Neuronal stem cell (in vitro differentiated cells): ENCODE results near the gene NECAB2.

ENCODE experiments used
- DNase-seq: peaks from one replicate; pipeline ENCODE4 v3.0.0-alpha.2; 2013; ENCODE audit warnings: low spot score
- H2AFZ ChIP-seq: one replicate; pipeline ENCODE4 v1.6.1; 2013; ENCODE audit warnings: mild to moderate bottlenecking, low read length, inconsistent platforms
- H2AK5ac ChIP-seq: 2 replicates; pipeline ENCODE4 v1.6.1; 2013; ENCODE audit warnings: low read depth, mild to moderate bottlenecking, inconsistent platforms, low read length, moderate library complexity, mixed read lengths
- H2BK120ac ChIP-seq: 2 replicates; pipeline ENCODE4 v1.6.1; 2013; ENCODE audit warnings: low read depth, mild to moderate bottlenecking, inconsistent platforms, low read length, moderate library complexity, mixed read lengths
- H2BK12ac ChIP-seq: one replicate; pipeline ENCODE4 v1.6.1; 2013; ENCODE audit warnings: low read length, inconsistent platforms
- H2BK15ac ChIP-seq: 2 replicates; pipeline ENCODE4 v1.6.1; 2013; ENCODE audit warnings: mild to moderate bottlenecking, low read length, inconsistent platforms, mixed read lengths
- H2BK5ac ChIP-seq: one replicate; pipeline ENCODE4 v1.6.1; 2013; ENCODE audit warnings: inconsistent platforms, mild to moderate bottlenecking, low read length, moderate library complexity
- H3K14ac ChIP-seq: one replicate; pipeline ENCODE4 v1.6.1; 2013; ENCODE audit warnings: low read length, inconsistent platforms
- H3K18ac ChIP-seq: 2 replicates; pipeline ENCODE4 v1.6.1; 2013; ENCODE audit warnings: low read length, inconsistent platforms
- H3K23ac ChIP-seq: 2 replicates; pipeline ENCODE4 v1.6.1; 2013; ENCODE audit warnings: low read depth, mild to moderate bottlenecking, mixed read lengths, low read length, inconsistent platforms; ENCODE audit not compliant: poor library complexity
- H3K27ac ChIP-seq: replicated peaks from 3 replicates; pipeline ENCODE4 v1.5.1; 2013; ENCODE audit warnings: low read length, inconsistent platforms
- H3K27me3 ChIP-seq, 3 experiments: 2 replicates each; pipeline ENCODE4 v1.6.1; 2013; ENCODE audit warnings: low read length in 3 of 3, mild to moderate bottlenecking in 2 of 3, inconsistent platforms in 1 of 3, low read depth in 1 of 3, mixed read lengths in 1 of 3, moderate library complexity in 1 of 3; ENCODE audit not compliant: control insufficient read depth in 3 of 3, insufficient read depth in 3 of 3
- H3K36me3 ChIP-seq, 2 donors: replicated peaks in 1 of 2; 2 replicates each; pipeline ENCODE4 v1.6.1; 2013; ENCODE audit warnings: low read length in 2 of 2; ENCODE audit not compliant: control insufficient read depth in 2 of 2, insufficient read depth in 2 of 2
- H3K4ac ChIP-seq: 2 replicates; pipeline ENCODE4 v1.6.1; 2013; ENCODE audit warnings: inconsistent platforms, mild to moderate bottlenecking, low read length, moderate library complexity
- H3K4me1 ChIP-seq, 2 donors: 1 replicate in 1 of 2; 2 replicates in 1 of 2; pipeline ENCODE4 v1.6.1; 2013; ENCODE audit warnings: low read length in 2 of 2, low read depth in 1 of 2; ENCODE audit not compliant: control insufficient read depth in 2 of 2, insufficient read depth in 1 of 2
- H3K4me2 ChIP-seq: one replicate; pipeline ENCODE4 v1.6.1; 2013; ENCODE audit warnings: mild to moderate bottlenecking, low read length, inconsistent platforms; ENCODE audit not compliant: insufficient read depth, poor library complexity, severe bottlenecking
- H3K4me3 ChIP-seq, 2 donors: 2 replicates each; pipeline ENCODE4 v1.5.1; 2013; ENCODE audit warnings: low read length in 2 of 2, mild to moderate bottlenecking in 2 of 2, inconsistent platforms in 1 of 2, moderate library complexity in 1 of 2
- H3K79me1 ChIP-seq: one replicate; pipeline ENCODE4 v1.6.1; 2013; ENCODE audit warnings: low read depth, mild to moderate bottlenecking, inconsistent platforms, low read length, moderate library complexity
- H3K9ac ChIP-seq: one replicate; pipeline ENCODE4 v1.6.1; 2013; ENCODE audit warnings: mild to moderate bottlenecking, low read depth, low read length, inconsistent platforms; ENCODE audit not compliant: poor library complexity
- H3K9me3 ChIP-seq, 2 donors: replicated peaks in 1 of 2; 2 replicates each; pipeline versions ENCODE3 to v1.6.1; 2013; ENCODE audit warnings: low read length in 2 of 2, mild to moderate bottlenecking in 2 of 2, inconsistent platforms in 1 of 2, low read depth in 1 of 2, mixed read lengths in 1 of 2, moderate library complexity in 1 of 2; ENCODE audit not compliant: control insufficient read depth in 2 of 2, insufficient read depth in 1 of 2
- H4K8ac ChIP-seq: one replicate; pipeline ENCODE4 v1.6.1; 2013; ENCODE audit warnings: low read depth, mild to moderate bottlenecking, inconsistent platforms, low read length, moderate library complexity
- H4K91ac ChIP-seq: one replicate; pipeline ENCODE4 v1.6.1; 2013; ENCODE audit warnings: low read length, low read depth, mild to moderate bottlenecking, inconsistent platforms; ENCODE audit not compliant: poor library complexity
- WGBS, 2 donors: extraction: QIAGEN DNeasy Blood & Tissue Kit; methylation state at CpG; one replicate each; pipeline ENCODE4 v1.1.7; 2013; ENCODE audit warnings: missing lambda C conversion rate in 2 of 2, mixed read lengths in 1 of 2; ENCODE audit not compliant: insufficient read length in 2 of 2, insufficient replicate concordance in 1 of 2; ENCODE audit errors: extremely low coverage in 2 of 2; 5-methylcytosine and 5-hydroxymethylcytosine counted together

Gene NECAB2

DNA sequence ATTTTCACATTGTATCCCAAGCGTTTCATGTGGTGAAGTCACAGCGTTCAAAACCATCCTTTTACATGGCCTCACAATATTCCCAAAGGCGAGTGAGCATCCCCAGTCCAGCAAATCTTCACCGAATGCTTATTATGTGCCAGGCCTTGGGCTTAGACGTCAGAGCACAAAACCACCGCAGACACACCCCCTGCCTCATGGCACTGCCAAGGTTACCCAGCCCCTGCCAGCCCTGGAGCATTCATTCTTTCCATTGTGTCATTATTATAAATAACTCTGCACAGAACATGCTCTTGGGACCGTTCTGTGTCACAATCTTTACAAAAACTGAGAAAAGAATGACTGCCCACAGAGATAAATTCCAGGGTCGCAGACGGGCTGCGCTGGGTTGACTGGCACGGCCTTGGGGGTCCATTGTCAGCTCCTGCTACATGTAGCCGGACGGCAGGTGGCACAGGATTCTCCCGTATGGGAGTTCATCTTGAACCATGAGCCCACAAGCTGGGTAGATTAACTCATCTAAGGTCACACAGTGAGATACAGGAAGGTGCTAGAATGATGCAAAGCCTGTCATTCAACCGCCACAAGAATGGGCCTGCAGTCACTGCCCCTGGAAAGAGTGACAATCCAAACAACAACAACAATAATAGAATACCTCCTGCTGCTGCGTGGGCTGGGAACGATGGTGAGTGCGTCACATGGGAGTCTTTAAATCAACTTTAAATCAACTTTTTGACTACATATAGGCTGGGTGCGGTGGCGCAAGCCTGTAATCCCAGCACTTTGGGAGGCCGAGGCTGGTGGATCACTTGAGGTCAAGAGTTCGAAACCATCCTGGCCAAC, 4.5 kb upstream of the NECAB2 start:
- Histone ChIP-seq H3K9me3 (no peaks in the 10 kb centered on the region), H4K91ac (no peak overlapping the region), H2BK5ac (no peak overlapping the region), H3K27me3 (no peaks in the 10 kb centered on the region), H2AFZ (no peak overlapping the region), H3K23ac (no peak overlapping the region), H3K14ac (no peak overlapping the region), H3K4me1 (no peaks in the 10 kb centered on the region), H3K9ac (no peak overlapping the region), H3K79me1 (no peaks in the 10 kb centered on the region), H2AK5ac (no peak overlapping the region), H3K4me2 (no peak overlapping the region), H3K36me3 (no peaks in the 10 kb centered on the region), H3K4ac (no peak overlapping the region), H2BK15ac (no peak overlapping the region), H3K27ac (no peak overlapping the region), H3K18ac (no peak overlapping the region), H3K4me3 (no peak overlapping the region), H2BK120ac (no peak overlapping the region), H2BK12ac (no peak overlapping the region), H4K8ac (no peak overlapping the region)
- no peak for DNase-seq
- no CpG with 5 or more reads among the region's 22 CpGs for WGBS, 2 donors

DNA sequence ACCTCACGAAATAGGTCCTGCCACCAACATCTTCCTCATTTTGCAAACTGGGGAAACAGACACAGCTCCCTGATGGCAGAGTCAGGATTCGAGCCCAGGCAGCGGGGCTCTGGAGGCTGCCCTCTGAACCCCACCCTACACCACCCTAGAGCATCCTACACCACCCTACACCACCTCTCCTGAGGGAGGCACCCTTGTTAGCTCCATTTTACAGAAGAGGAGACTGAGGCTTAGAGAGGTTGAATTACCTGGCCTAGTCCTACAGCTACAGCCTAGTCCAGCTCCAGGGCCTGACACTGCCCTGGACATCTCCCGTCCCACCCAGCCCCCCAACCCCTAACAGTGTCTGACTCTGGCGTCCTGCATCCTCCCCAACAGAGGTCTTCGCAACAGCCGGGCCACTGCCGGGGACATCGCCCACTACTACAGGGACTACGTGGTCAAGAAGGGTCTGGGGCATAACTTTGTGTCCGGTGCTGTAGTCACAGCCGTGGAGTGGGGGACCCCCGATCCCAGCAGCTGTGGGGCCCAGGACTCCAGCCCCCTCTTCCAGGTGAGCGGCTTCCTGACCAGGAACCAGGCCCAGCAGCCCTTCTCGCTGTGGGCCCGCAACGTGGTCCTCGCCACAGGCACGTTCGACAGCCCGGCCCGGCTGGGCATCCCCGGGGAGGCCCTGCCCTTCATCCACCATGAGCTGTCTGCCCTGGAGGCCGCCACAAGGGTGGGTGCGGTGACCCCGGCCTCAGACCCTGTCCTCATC, 3.2 kb upstream of the NECAB2 start:
- H3K4me2 ChIP-seq, result no peak overlapping the region
- H2AK5ac ChIP-seq, result peak overlapping the region; percentile 77
- H2BK120ac ChIP-seq, result no peak overlapping the region
- WGBS, 2 donors, result no CpG with 5 or more reads among the region's 26 CpGs
- H4K8ac ChIP-seq, result no peak overlapping the region
- H3K27ac ChIP-seq, result no peak overlapping the region
- H3K36me3 ChIP-seq, result no peaks in the 10 kb centered on the region
- H4K91ac ChIP-seq, result no peak overlapping the region
- H3K14ac ChIP-seq, result no peak overlapping the region
- H2BK15ac ChIP-seq, result peak overlapping the region; percentile 12
- no peak overlapping the region for H2AFZ ChIP-seq
- H2BK5ac ChIP-seq, result no peak overlapping the region
- H3K23ac ChIP-seq, result peak overlapping the region; percentile 37
- H3K27me3 ChIP-seq, result peaks cover 0 to 2% (median 0%) of the 10 kb centered on the region in 3 experiments
- H3K9me3 ChIP-seq, result no peaks in the 10 kb centered on the region
- H3K79me1 ChIP-seq, result peaks cover 2% of the 10 kb centered on the region
- no peak for DNase-seq
- peak overlapping the region; percentile 18 for H2BK12ac ChIP-seq
- H3K9ac ChIP-seq, result no peak overlapping the region
- H3K4ac ChIP-seq, result no peak overlapping the region
- peak overlapping the region; percentile 53 for H3K18ac ChIP-seq
- no peak overlapping the region for H3K4me3 ChIP-seq
- peaks cover 4 to 5% of the 10 kb centered on the region in 2 donors for H3K4me1 ChIP-seq

DNA sequence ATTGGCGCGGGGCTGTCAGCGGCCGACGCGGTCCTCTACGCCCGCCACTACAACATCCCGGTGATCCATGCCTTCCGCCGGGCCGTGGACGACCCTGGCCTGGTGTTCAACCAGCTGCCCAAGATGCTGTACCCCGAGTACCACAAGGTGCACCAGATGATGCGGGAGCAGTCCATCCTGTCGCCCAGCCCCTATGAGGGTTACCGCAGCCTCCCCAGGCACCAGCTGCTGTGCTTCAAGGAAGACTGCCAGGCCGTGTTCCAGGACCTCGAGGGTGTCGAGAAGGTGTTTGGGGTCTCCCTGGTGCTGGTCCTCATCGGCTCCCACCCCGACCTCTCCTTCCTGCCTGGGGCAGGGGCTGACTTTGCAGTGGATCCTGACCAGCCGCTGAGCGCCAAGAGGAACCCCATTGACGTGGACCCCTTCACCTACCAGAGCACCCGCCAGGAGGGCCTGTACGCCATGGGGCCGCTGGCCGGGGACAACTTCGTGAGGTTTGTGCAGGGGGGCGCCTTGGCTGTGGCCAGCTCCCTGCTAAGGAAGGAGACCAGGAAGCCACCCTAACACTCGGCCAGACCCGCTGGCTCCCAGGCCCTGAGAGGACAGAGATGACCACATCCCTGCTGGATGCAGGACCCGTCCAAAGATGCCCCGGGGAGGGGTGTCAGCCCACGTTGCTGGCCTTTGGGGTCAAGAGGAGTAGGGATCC, 2.4 kb upstream of the NECAB2 start:
- no peak overlapping the region for H2BK120ac ChIP-seq
- peak overlapping the region; percentile 77 for H2AK5ac ChIP-seq
- H3K27ac ChIP-seq, result no peak overlapping the region
- H3K36me3 ChIP-seq, result no peaks in the 10 kb centered on the region
- DNase-seq, result no peak
- peak overlapping the region; percentile 18 for H2BK12ac ChIP-seq
- peaks cover 0 to 2% (median 0%) of the 10 kb centered on the region in 3 experiments for H3K27me3 ChIP-seq
- H4K91ac ChIP-seq, result no peak overlapping the region
- no peak overlapping the region for H2AFZ ChIP-seq
- no peak overlapping the region for H3K4me2 ChIP-seq
- peaks cover 2% of the 10 kb centered on the region for H3K79me1 ChIP-seq
- H3K4me3 ChIP-seq, result no peak overlapping the region
- no peaks in the 10 kb centered on the region for H3K9me3 ChIP-seq
- peak overlapping the region; percentile 53 for H3K18ac ChIP-seq
- peaks cover 6 to 8% of the 10 kb centered on the region in 2 donors for H3K4me1 ChIP-seq
- H4K8ac ChIP-seq, result no peak overlapping the region
- no peak overlapping the region for H3K9ac ChIP-seq
- H3K14ac ChIP-seq, result no peak overlapping the region
- WGBS, 2 donors, result no CpG with 5 or more reads among the region's 36 CpGs
- peak overlapping the region; percentile 55 for H2BK15ac ChIP-seq
- H3K4ac ChIP-seq, result no peak overlapping the region
- peak overlapping the region; percentile 37 for H3K23ac ChIP-seq
- no peak overlapping the region for H2BK5ac ChIP-seq
